ENCODE data around the gene TCTA. TPM values are rescaled to one million over a fixed set of nuclear protein-coding genes. Genes with fewer than 3 reads are reported as not detected.

The TCTA gene
- total RNA-seq, 1 experiment from 2014 or later = 17.6 TPM

DNA sequence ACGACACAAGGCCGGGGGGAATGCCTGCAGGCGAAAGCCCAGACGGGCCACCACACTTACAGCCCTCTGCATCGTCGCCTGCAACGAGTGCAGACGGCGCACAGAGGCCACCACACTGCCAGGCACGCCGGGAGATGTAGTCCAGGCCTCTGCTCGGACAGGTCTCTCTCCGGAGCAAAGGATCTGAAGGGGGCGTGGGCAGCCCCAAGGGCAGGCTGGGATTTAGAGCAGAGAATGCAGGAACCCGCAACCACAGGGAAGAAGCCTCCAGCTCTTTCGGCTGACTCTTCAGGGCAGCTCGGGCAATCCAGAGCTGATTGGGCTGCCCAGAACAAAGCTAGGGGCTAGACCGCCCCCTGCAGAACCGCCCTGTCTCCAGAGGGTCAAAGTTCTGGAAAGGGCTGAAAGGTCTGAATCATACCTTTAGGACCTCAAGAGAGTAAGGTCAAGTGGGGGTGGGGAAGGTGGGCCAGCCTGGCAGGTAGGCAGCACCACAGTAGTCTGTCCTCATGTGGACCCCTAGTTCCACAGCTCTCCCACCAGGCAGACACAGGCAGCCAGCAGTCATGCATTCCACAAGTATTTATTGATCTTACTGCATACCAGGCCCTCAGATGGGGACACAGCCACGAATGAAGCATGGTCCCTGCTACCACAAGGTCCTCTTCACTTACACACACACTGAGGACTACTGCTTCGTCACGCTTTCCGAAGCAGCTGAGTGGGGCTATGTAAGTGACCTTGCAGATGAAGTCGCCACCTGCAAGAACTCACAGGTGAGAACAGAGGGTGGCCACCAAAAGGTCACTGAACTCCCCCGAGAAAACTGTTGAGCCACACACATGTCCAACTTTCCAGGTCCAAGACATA is 10.4 kb downstream of the TCTA start, which contains the start of gene AMT:
Gene AMT, minus strand, starts transcription at position 95 of the 870 bp plus-strand sequence. Its CDS starts 23 bp downstream, at position 72.
- TF ChIP-seq REST (IDR thresholded peaks at IDR 0.05; ENCODE audit: insufficient read depth in 1 of 2, low read depth in 2 of 2, low read length in 1 of 2) (no peak), TCF7L2 (IDR thresholded peaks at IDR 0.05; ENCODE audit: low read depth, low read length) (no peak), POLR2AphosphoS5 (IDR thresholded peaks at IDR 0.05; ENCODE audit: low read depth, low read length) (no peak), CTCF (IDR thresholded peaks at IDR 0.05) (no peak), SIN3A (IDR thresholded peaks at IDR 0.05; ENCODE audit: borderline replicate concordance, insufficient read depth, low read depth, low read length) (no peak)
- Histone ChIP-seq H3K4me1 (ENCODE audit: control insufficient read depth, insufficient read depth, low read length) (no peaks in the 10 kb centered on the region), H3K9me3 (ENCODE audit: control insufficient read depth, insufficient read depth, low read depth, low read length) (no peaks in the 10 kb centered on the region), H3K4me3 (ENCODE audit: low read depth in 2 of 2, low read length in 2 of 2) (no peak within 1 kb of the TSS), H3K27ac (ENCODE audit: low read length) (no peak within 1 kb of the TSS), H3K27me3 (ENCODE audit: control insufficient read depth, insufficient read depth, low read length) (no peaks in the 10 kb centered on the region), H3K36me3 (ENCODE audit: control insufficient read depth, insufficient read depth, low read length) (no peaks in the 10 kb centered on the region)
- intact Hi-C loops (cut with micrococcal nuclease; ENCODE audit: unreplicated experiment) = no loop called here
- POLR2A ChIA-PET = no interaction called here
- DNase-seq (ENCODE audit: low read depth, low spot score) (no peak), ATAC-seq (no peak)
- BruUV-seq (replicated peaks) = no TSS peak
- in situ Hi-C loops (cut with HindIII; ENCODE audit: low pct_unique_long_range_greater_than_20kb, low sequenced_read_pairs) = no loop called here
- CTCF ChIA-PET = no interaction called here

GRCh38 chr3:49424816-49425215 is 12.6 kb downstream of the TCTA start:
- TF ChIP-seq CTCF (IDR thresholded peaks at IDR 0.05) (no peak), TCF7L2 (IDR thresholded peaks at IDR 0.05; ENCODE audit: low read depth, low read length) (no peak), POLR2AphosphoS5 (IDR thresholded peaks at IDR 0.05; ENCODE audit: low read depth, low read length) (no peak), REST (IDR thresholded peaks at IDR 0.05; ENCODE audit: insufficient read depth in 1 of 2, low read depth in 2 of 2, low read length in 1 of 2) (no peak), SIN3A (IDR thresholded peaks at IDR 0.05; ENCODE audit: borderline replicate concordance, insufficient read depth, low read depth, low read length) (no peak)
- in situ Hi-C loops (cut with HindIII; ENCODE audit: low pct_unique_long_range_greater_than_20kb, low sequenced_read_pairs) = no loop called here
- no peak overlapping the region for H3K27ac ChIP-seq (ENCODE audit: low read length)
- no peaks in the 10 kb centered on the region for H3K9me3 ChIP-seq (ENCODE audit: control insufficient read depth, insufficient read depth, low read depth, low read length)
- ATAC-seq = no peak
- no peak overlapping the region for H3K4me3 ChIP-seq (ENCODE audit: low read depth in 2 of 2, low read length in 2 of 2)
- POLR2A ChIA-PET = no interaction called here
- CTCF ChIA-PET = no interaction called here
- H3K4me1 ChIP-seq (ENCODE audit: control insufficient read depth, insufficient read depth, low read length) = no peaks in the 10 kb centered on the region
- BruUV-seq (replicated peaks) = no TSS peak
- no peak for DNase-seq (ENCODE audit: low read depth, low spot score)
- intact Hi-C loops (cut with micrococcal nuclease; ENCODE audit: unreplicated experiment) = no loop called here
- H3K27me3 ChIP-seq (ENCODE audit: control insufficient read depth, insufficient read depth, low read length) = no peaks in the 10 kb centered on the region
- no peaks in the 10 kb centered on the region for H3K36me3 ChIP-seq (ENCODE audit: control insufficient read depth, insufficient read depth, low read length)
